ENCODE measurements around the gene EEF1E1.

- TF ChIP-seq EZH2phosphoT487 (IDR thresholded peaks at IDR 0.05; ENCODE audit: insufficient read depth, low read depth) (no peak), EZH2 (IDR thresholded peaks at IDR 0.05; ENCODE audit: insufficient read depth, poor library complexity, severe bottlenecking) (no peak)
These were observed 71.4 kb downstream of the EEF1E1 start for GRCh38 chr6:8030920-8031319.

Measured in GM23248 (cell line).